SK-MEL-5 (cell line): ENCODE measurements around the gene BCL2L12. TPM values are rescaled to one million over a fixed set of nuclear protein-coding genes. Genes with fewer than 3 reads are reported as not detected.
"Not testable (repeated sequence)": the region's sequence is repeated elsewhere in the genome, so short reads cannot be mapped to it uniquely, and the experiment has no call there.

Source experiments
- DNase-seq: peaks from one replicate; pipeline ENCODE4 v3.0.0-alpha.2; 2016; ENCODE audit warnings: low read depth, low spot score
- in situ Hi-C: cut with HindIII; loops from 2 replicates; pipeline ENCODE4 v1.10.0; 2016; ENCODE audit warnings: low sequenced_read_pairs, high pct_unique_total_duplicates, low pct_unique_long_range_greater_than_20kb
- small RNA-seq, 2 experiments: library from RNA; depleted of rRNA; stranded (forward); fragments of <200 nt; gene quantifications; one replicate each; pipeline ENCODE3, GENCODE V24; 2014
- total RNA-seq: library from RNA; depleted of rRNA; stranded (reverse); fragments of >200 nt; shearing (Covaris generic); gene quantifications from 2 replicates; pipeline ENCODE4 v1.2.3, GENCODE V29; 2014; rRNA removed

The BCL2L12 gene
- total RNA-seq, 1 experiment from 2014 or later = 3.1 TPM

- in situ Hi-C loops = no loop called here
- DNase-seq = peak; percentile 16
Observed at GRCh38 chr19:49718511-49718910, 52.8 kb downstream of the BCL2L12 start.

DNA sequence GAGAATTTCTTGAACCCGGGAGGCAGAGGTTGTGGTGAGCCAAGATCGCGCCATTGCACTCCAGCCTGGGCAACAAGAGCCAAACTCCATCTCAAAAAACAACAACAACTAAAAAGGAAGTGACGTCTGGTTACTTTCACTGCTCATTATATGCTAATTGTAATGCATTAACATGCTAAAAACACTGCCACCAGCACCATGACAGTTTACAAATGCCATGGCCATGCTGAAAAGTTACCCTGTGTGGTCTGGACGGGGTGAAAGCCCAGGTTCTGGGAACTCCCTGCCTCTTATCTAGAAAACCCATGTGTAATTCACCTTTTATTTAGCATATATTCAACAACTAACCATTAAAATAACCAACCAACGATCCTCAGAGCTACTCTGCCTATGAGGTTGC, 53.3 kb downstream of the BCL2L12 start:
- no peak for DNase-seq
- in situ Hi-C loops = no loop called here

DNA sequence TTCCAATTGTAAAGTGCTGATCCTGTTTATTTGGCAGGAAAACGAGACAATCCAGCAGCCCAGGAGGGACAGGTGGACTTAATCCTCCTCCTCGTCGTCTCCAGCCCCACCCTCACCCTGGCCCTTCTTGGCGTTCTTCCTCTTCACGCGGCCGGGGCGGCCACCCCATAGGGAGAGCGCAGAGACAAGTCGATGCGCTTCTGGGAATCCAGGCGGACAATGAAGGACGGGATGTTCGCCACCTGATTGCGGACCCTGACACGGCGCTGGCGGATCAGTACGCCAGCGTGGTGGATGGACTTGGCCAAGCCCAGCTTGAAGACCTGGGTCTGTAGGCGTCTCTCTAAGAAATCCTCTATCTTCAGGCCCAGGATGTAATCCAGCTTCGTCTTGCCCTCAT, 53.7 kb downstream of the BCL2L12 start:
- DNase-seq, in situ Hi-C loops: not testable (repeated sequence)

Small RNA genes within 50 kb of the gene (small RNA-seq; reads per million reads assigned to genes)
- gene MIR5088 = 0.02 to 0.05 reads per million in 2 experiments

Other genes starting within 250 kb of the BCL2L12 start
- not detected in 2 replicates for gene PTH2, start 242.5 kb upstream of the BCL2L12 start, total RNA-seq
- not detected in 2 replicates for gene GFY, start 240.5 kb upstream of the BCL2L12 start, total RNA-seq
- gene SLC17A7, start 224.4 kb upstream of the BCL2L12 start, total RNA-seq = 1.2 TPM in 2 replicates
- gene PIH1D1, start 214.1 kb upstream of the BCL2L12 start, total RNA-seq = 60.8 and 64.1 TPM in 2 replicates
- gene ALDH16A1, start 212.7 kb upstream of the BCL2L12 start, total RNA-seq = 15.1 and 16.7 TPM in 2 replicates
- gene FLT3LG, start 191.7 kb upstream of the BCL2L12 start, total RNA-seq = 0.27 and 0.37 TPM in 2 replicates
- 3,128 and 3,479 TPM in 2 replicates for gene RPL13A, start 178.3 kb upstream of the BCL2L12 start, total RNA-seq
- gene RPS11, start 169.5 kb upstream of the BCL2L12 start, total RNA-seq = 2,119 and 2,380 TPM in 2 replicates
- gene FCGRT, start 153.3 kb upstream of the BCL2L12 start, total RNA-seq = 0.69 and 3.1 TPM in 2 replicates
- gene RCN3, start 137.9 kb upstream of the BCL2L12 start, total RNA-seq = 0.90 and 1.8 TPM in 2 replicates
- gene NOSIP, start 85.4 kb upstream of the BCL2L12 start, total RNA-seq = 38.4 and 46.5 TPM in 2 replicates
- gene PRRG2, start 84.6 kb upstream of the BCL2L12 start, total RNA-seq = 0.98 and 6.8 TPM in 2 replicates
- 0.87 and 1.8 TPM in 2 replicates for gene PRR12, start 74.8 kb upstream of the BCL2L12 start, total RNA-seq
- 4.1 and 4.4 TPM in 2 replicates for gene RRAS, start 25.8 kb upstream of the BCL2L12 start, total RNA-seq
- 6.2 and 8.2 TPM in 2 replicates for gene SCAF1, start 23.7 kb upstream of the BCL2L12 start, total RNA-seq
- gene IRF3, start 76 bp upstream of the BCL2L12 start, total RNA-seq = 23.3 and 27.6 TPM in 2 replicates
- 204 and 211 TPM in 2 replicates for gene PRMT1, start 11.3 kb downstream of the BCL2L12 start, total RNA-seq
- gene ADM5, start 23.7 kb downstream of the BCL2L12 start, total RNA-seq = 0.59 and 0.61 TPM in 2 replicates
- 2.5 and 3.8 TPM in 2 replicates for gene CPT1C, start 25.2 kb downstream of the BCL2L12 start, total RNA-seq
- not detected in 2 replicates for gene TSKS, start 97.4 kb downstream of the BCL2L12 start, total RNA-seq
- 23.1 and 29.0 TPM in 2 replicates for gene AP2A1, start 101.1 kb downstream of the BCL2L12 start, total RNA-seq
- gene FUZ, start 147.4 kb downstream of the BCL2L12 start, total RNA-seq = 29.2 and 31.0 TPM in 2 replicates
- gene MED25, start 152.4 kb downstream of the BCL2L12 start, total RNA-seq = 7.8 and 8.2 TPM in 2 replicates
- gene PTOV1, start 185.2 kb downstream of the BCL2L12 start, total RNA-seq = 45.9 and 58.8 TPM in 2 replicates
- 33.8 and 35.9 TPM in 2 replicates for gene PNKP, start 201.6 kb downstream of the BCL2L12 start, total RNA-seq
- gene AKT1S1, start 211.4 kb downstream of the BCL2L12 start, total RNA-seq = 6.2 and 6.4 TPM in 2 replicates
- gene TBC1D17, start 211.8 kb downstream of the BCL2L12 start, total RNA-seq = 3.5 and 5.6 TPM in 2 replicates
- 0.13 TPM in 1 of 2 replicates, not detected in the other for gene IL4I1, start 231.0 kb downstream of the BCL2L12 start, total RNA-seq